GM23248 (cell line): ENCODE measurements around the gene SUN2.

Experiments used
- EZH2 ChIP-seq: fragments of 200-600 bp; sonication (generic); IDR thresholded peaks from 2 replicates; pipeline ENCODE4 v1.6.1; 2018; ENCODE audit warnings: antibody characterized with exemption, mild to moderate bottlenecking; ENCODE audit not compliant: insufficient read depth, poor library complexity, severe bottlenecking
- EZH2phosphoT487 ChIP-seq: fragments of 200-600 bp; sonication (generic); IDR thresholded peaks from 2 replicates; pipeline ENCODE4 v1.6.1; 2018; ENCODE audit warnings: antibody characterized with exemption, moderate library complexity, mild to moderate bottlenecking, low read depth; ENCODE audit not compliant: insufficient read depth

- TF ChIP-seq EZH2 (no peak), EZH2phosphoT487 (no peak)
These were observed 59.0 kb downstream of the SUN2 start for GRCh38 chr22:38696606-38697424.
